GM12872 (cell line): Measurements from ENCODE around the gene EGF.

Experiments
- CTCF ChIP-seq: IDR thresholded peaks from 3 replicates; pipeline ENCODE4 v1.5.1; 2011; ENCODE audit warnings: low read depth, mild to moderate bottlenecking, low read length, moderate library complexity; ENCODE audit not compliant: insufficient read depth

The EGF gene

GRCh38 chr4:109966891-109967481 is 54.3 kb downstream of the EGF start:
- TF ChIP-seq CTCF = no peak

- TF ChIP-seq CTCF = no peak
These were observed 55.3 kb downstream of the EGF start for GRCh38 chr4:109967798-109968520.

DNA sequence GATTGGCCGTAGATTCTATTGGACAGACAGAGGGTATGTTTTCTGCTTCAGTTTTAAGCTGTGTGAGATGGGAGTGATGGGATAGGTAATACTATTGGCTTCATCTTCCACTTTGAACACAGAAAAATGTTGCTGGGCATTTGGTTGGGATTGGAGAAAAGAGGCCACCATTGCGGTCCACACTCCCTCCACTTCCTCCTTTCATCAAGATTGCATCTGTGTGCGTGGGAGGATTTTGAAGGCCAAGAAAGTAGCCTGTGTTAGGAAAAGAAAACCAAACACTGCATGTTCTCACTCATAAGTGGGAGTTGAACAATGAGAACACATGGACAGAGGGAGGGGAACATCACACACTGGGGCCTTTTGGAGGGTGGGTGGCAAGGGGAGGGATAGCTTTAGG is 56.4 kb downstream of the EGF start:
- no peak for TF ChIP-seq CTCF

- TF ChIP-seq CTCF = no peak
These were observed 57.2 kb downstream of the EGF start for GRCh38 chr4:109969919-109970318.

- TF ChIP-seq CTCF = no peak
These were observed 60.3 kb downstream of the EGF start for GRCh38 chr4:109972786-109973528.

GRCh38 chr4:109973529-109973905 is 60.8 kb downstream of the EGF start:
- TF ChIP-seq CTCF = no peak

- no peak for TF ChIP-seq CTCF
These were observed 63.5 kb downstream of the EGF start for GRCh38 chr4:109976189-109976588.
